HepG2 (cell line): ENCODE measurements around the gene NELFB. TPM values are rescaled to one million over a fixed set of nuclear protein-coding genes. Genes with fewer than 3 reads are reported as not detected.

Source experiments
- BRD4 ChIP-seq: sonication (generic); formaldehyde crosslinking; IDR thresholded peaks from 2 replicates; pipeline ENCODE4 v1.4.0; 2020; ENCODE audit warnings: missing genetic modification reagents
- CEBPZ ChIP-seq: IDR thresholded peaks from 2 replicates; pipeline ENCODE4 v1.6.1; 2012; ENCODE audit warnings: low read length, improper control_type of control experiment
- GFI1 ChIP-seq: sonication (generic); formaldehyde crosslinking; IDR thresholded peaks from 2 replicates; pipeline ENCODE4 v1.5.0; 2020; ENCODE audit warnings: missing genetic modification reagents, mild to moderate bottlenecking, borderline replicate concordance
- GLMP ChIP-seq: sonication (generic); formaldehyde crosslinking; IDR thresholded peaks from 2 replicates; pipeline ENCODE4 v1.9.0; 2021; ENCODE audit warnings: missing genetic modification reagents, mild to moderate bottlenecking, borderline replicate concordance
- GMEB2 ChIP-seq: IDR thresholded peaks from 2 replicates; pipeline ENCODE4 v1.6.1; 2016; ENCODE audit warnings: missing biosample characterization, missing genetic modification reagents, low read depth
- HNF1A ChIP-seq, 2 experiments: sonication (generic) in 1 of 2; formaldehyde crosslinking in 1 of 2; IDR thresholded peaks; 2 replicates each; pipeline versions ENCODE4 v1.4.0 to v1.6.1; 2016 to 2020; ENCODE audit warnings: borderline replicate concordance in 1 of 2, low read depth in 1 of 2, mild to moderate bottlenecking in 1 of 2, missing genetic modification reagents in 1 of 2
- KAT7 ChIP-seq: IDR thresholded peaks from 2 replicates; pipeline ENCODE4 v1.6.1; 2018; ENCODE audit warnings: borderline replicate concordance, missing compliant biosample characterization
- RAD21 ChIP-seq: fragments of 450-650 bp; formaldehyde crosslinking; IDR thresholded peaks from 2 replicates; pipeline ENCODE4 v1.5.0; 2020; ENCODE audit warnings: mild to moderate bottlenecking
- RARG ChIP-seq: sonication (generic); formaldehyde crosslinking; IDR thresholded peaks from 2 replicates; pipeline ENCODE4 v1.4.0; 2020; ENCODE audit warnings: low read depth, mild to moderate bottlenecking, missing genetic modification reagents
- RBAK ChIP-seq: sonication (generic); formaldehyde crosslinking; IDR thresholded peaks from 2 replicates; pipeline ENCODE4 v1.5.1; 2020; ENCODE audit warnings: mild to moderate bottlenecking, missing genetic modification reagents
- SMC3 ChIP-seq: IDR thresholded peaks from 2 replicates; pipeline ENCODE4 v1.6.1; 2011; ENCODE audit warnings: low read length, improper control_type of control experiment
- ZBTB44 ChIP-seq: sonication (generic); formaldehyde crosslinking; IDR thresholded peaks from 2 replicates; pipeline ENCODE4 v1.4.0; 2020; ENCODE audit warnings: missing genetic modification reagents
- ZBTB7A ChIP-seq: sonication (generic); formaldehyde crosslinking; IDR thresholded peaks from 2 replicates; pipeline ENCODE4 v1.8.0; 2022; ENCODE audit warnings: mild to moderate bottlenecking, missing genetic modification reagents
- ZFP37 ChIP-seq: sonication (generic); formaldehyde crosslinking; IDR thresholded peaks from 2 replicates; pipeline ENCODE4 v1.4.0; 2020; ENCODE audit warnings: missing genetic modification reagents, borderline replicate concordance
- ZMYM3 ChIP-seq: sonication (generic); formaldehyde crosslinking; IDR thresholded peaks from 2 replicates; pipeline ENCODE4 v1.5.1; 2020; ENCODE audit warnings: mild to moderate bottlenecking, missing genetic modification reagents
- ZNF10 ChIP-seq: sonication (generic); formaldehyde crosslinking; IDR thresholded peaks from 2 replicates; pipeline ENCODE4 v1.4.0; 2020; ENCODE audit warnings: mild to moderate bottlenecking, low read depth, missing genetic modification reagents, borderline replicate concordance
- polyA plus RNA-seq, 8 experiments: library from polyadenylated mRNA; depleted of rRNA in 3 of 8; stranded (reverse) in 7 of 8; unstranded in 1 of 8; fragments of >200 nt; fragmentation: Illumina TruSeq in 4 of 8; extraction: Trizol in 4 of 8; gene quantifications; 2 replicates each; pipeline versions ENCODE4 v1.2.1 to v1.2.3, GENCODE V29; 2011 to 2016; ENCODE audit warnings: low read depth in 4 of 8, missing spikeins in 1 of 8, mixed read lengths in 1 of 8; ENCODE audit not compliant: insufficient read depth in 1 of 8
- total RNA-seq, 5 experiments: library from RNA; depleted of rRNA; stranded (reverse); fragments of >200 nt; fragmentation: Illumina TruSeq; extraction: Trizol; gene quantifications; 2 replicates each; pipeline ENCODE4 v1.2.3, GENCODE V29; 2016; ENCODE audit warnings: low read depth in 1 of 5

NELFB gene
- total and polyA plus RNA-seq, 2 of the 13 experiments (the other 11 are each of a cell fraction or from before 2014, with no cell fraction given) = 26.5 to 45.8 TPM

- no peak for TF ChIP-seq KAT7 (CRISPR knock-in tag)
- TF ChIP-seq HNF1A (IDR thresholded peaks at IDR 0.05; ENCODE audit: low read depth) = no peak
- TF ChIP-seq HNF1A (CRISPR knock-in tag; IDR thresholded peaks at IDR 0.05; ENCODE audit: borderline replicate concordance) = no peak
- TF ChIP-seq SMC3 = peak; percentile 59
- no peak for TF ChIP-seq ZNF10 (CRISPR knock-in tag)
- no peak for TF ChIP-seq ZBTB44
- TF ChIP-seq ZBTB7A (CRISPR knock-in tag) = 0 out of 2 replicates have a peak, but pooled peaks have one; percentile 26
- TF ChIP-seq CEBPZ = no peak
- TF ChIP-seq GMEB2 (CRISPR knock-in tag) = no peak
- peak; percentile 84 for TF ChIP-seq RAD21 (CRISPR knock-in tag)
- no peak for TF ChIP-seq RBAK (CRISPR knock-in tag)
- no peak for TF ChIP-seq RARG (CRISPR knock-in tag)
- no peak for TF ChIP-seq ZMYM3 (CRISPR knock-in tag)
- TF ChIP-seq ZFP37 = no peak
- TF ChIP-seq GFI1 (CRISPR knock-in tag) = no peak
- TF ChIP-seq BRD4 (CRISPR knock-in tag) = no peak
- TF ChIP-seq GLMP (CRISPR knock-in tag) = no peak
Measured at GRCh38 chr9:137286975-137287383, 31.9 kb downstream of the NELFB start (continued).
